GM23248 (cell line): ENCODE data around the gene FBXL3.

Source experiments
- EZH2 ChIP-seq: fragments of 200-600 bp; sonication (generic); IDR thresholded peaks from 2 replicates; pipeline ENCODE4 v1.6.1; 2018; ENCODE audit warnings: antibody characterized with exemption, mild to moderate bottlenecking; ENCODE audit not compliant: insufficient read depth, poor library complexity, severe bottlenecking
- EZH2phosphoT487 ChIP-seq: fragments of 200-600 bp; sonication (generic); IDR thresholded peaks from 2 replicates; pipeline ENCODE4 v1.6.1; 2018; ENCODE audit warnings: antibody characterized with exemption, moderate library complexity, mild to moderate bottlenecking, low read depth; ENCODE audit not compliant: insufficient read depth

DNA sequence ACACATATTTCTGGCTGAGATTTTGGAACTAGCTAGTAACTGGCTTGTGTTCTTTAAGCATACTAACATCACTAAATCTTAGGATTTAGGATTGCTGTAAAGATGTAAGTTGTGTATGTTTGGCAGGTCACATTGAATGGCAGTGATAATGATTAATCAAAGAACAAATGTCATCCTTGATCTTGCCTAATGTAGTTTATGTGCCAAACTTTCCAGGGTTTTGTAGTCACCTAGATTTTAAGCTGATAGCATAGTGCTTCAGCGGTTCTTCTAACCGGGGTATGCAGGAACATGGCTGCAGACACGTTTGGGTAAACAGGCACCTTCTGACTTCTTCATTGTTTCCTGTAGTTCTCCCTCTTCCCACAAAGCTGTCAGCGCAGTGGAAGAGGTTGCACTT is 25.4 kb downstream of the FBXL3 start:
- no peak for TF ChIP-seq EZH2phosphoT487
- TF ChIP-seq EZH2 = no peak
